H1 (cell line): ENCODE data around the gene CCNT2. TPM values are rescaled to one million over a fixed set of nuclear protein-coding genes. Genes with fewer than 3 reads are reported as not detected.

Source experiments
- CTCF ChIA-PET: fragments of 300-600 bp; sonication (Branson Sonifier 250); formaldehyde crosslinking; loops from one replicate; lab custom pipeline; 2021; ENCODE audit not compliant: partially characterized antibody; lab: Charles Lee
- POLR2A ChIA-PET: fragments of 300-600 bp; sonication (Branson Sonifier 250); formaldehyde crosslinking; loops from one replicate; lab custom pipeline; 2021; ENCODE audit warnings: inconsistent platforms; ENCODE audit not compliant: partially characterized antibody; lab: Charles Lee
- DNase-seq, 2 experiments: peaks; one replicate each; pipeline versions ENCODE4 v3.0.0 to v3.0.0-alpha.2; 2010 to 2022; ENCODE audit warnings: low spot score in 2 of 2, low read depth in 1 of 2, mixed read lengths in 1 of 2
- FAIRE-seq: peaks from 2 replicates; lab custom pipeline; 2011; peaks lifted over from hg19 to GRCh38; lab: Jason Lieb, UNC
- H2AFZ ChIP-seq: 2 replicates; pipeline ENCODE4 v1.8.1; 2012; ENCODE audit warnings: low read length, inconsistent platforms
- H2AK5ac ChIP-seq: 2 replicates; pipeline ENCODE4 v1.6.1; 2013; ENCODE audit warnings: low read depth, low read length
- H2BK120ac ChIP-seq: replicated peaks from 2 replicates; pipeline ENCODE3; 2013; ENCODE audit warnings: low read depth, low read length, inconsistent platforms
- H2BK12ac ChIP-seq: 2 replicates; pipeline ENCODE4 v1.6.1; 2013; ENCODE audit warnings: low read depth, low read length
- H2BK15ac ChIP-seq: 2 replicates; pipeline ENCODE4 v1.6.1; 2013; ENCODE audit warnings: low read length
- H2BK20ac ChIP-seq: 2 replicates; pipeline ENCODE4 v1.6.1; 2013; ENCODE audit warnings: low read length
- H2BK5ac ChIP-seq: 2 replicates; pipeline ENCODE4 v1.6.1; 2013; ENCODE audit warnings: low read depth, low read length
- H3K14ac ChIP-seq: 2 replicates; pipeline ENCODE4 v1.6.1; 2013; ENCODE audit warnings: inconsistent platforms; ENCODE audit not compliant: insufficient read length
- H3K18ac ChIP-seq: 2 replicates; pipeline ENCODE4 v1.6.1; 2013; ENCODE audit warnings: low read length; ENCODE audit errors: extremely low read depth
- H3K23ac ChIP-seq: 2 replicates; pipeline ENCODE4 v1.6.1; 2013; ENCODE audit warnings: inconsistent platforms; ENCODE audit not compliant: insufficient read length
- H3K23me2 ChIP-seq: 2 replicates; pipeline ENCODE4 v1.6.1; 2013; ENCODE audit warnings: low read depth, low read length
- H3K27ac ChIP-seq: 2 replicates; pipeline ENCODE4 v1.6.1; 2011; ENCODE audit warnings: low read depth, low read length, inconsistent platforms
- H3K27me3 ChIP-seq, 4 experiments: replicated peaks in 1 of 4; 1 replicate in 1 of 4; 2 replicates in 3 of 4; pipeline versions ENCODE4 v1.6.1 to v1.8.1; 2011 to 2013; ENCODE audit warnings: low read length in 3 of 4, mild to moderate bottlenecking in 3 of 4, inconsistent platforms in 2 of 4, mixed read lengths in 2 of 4, moderate library complexity in 1 of 4; ENCODE audit not compliant: control insufficient read depth in 3 of 4, insufficient read depth in 3 of 4; ENCODE audit errors: extremely low read depth in 1 of 4
- H3K36me3 ChIP-seq, 4 experiments: 2 replicates each; pipeline versions ENCODE4 v1.6.1 to v1.8.1; 2011 to 2013; ENCODE audit warnings: mild to moderate bottlenecking in 4 of 4, low read length in 3 of 4, moderate library complexity in 2 of 4, control low read depth in 1 of 4, inconsistent platforms in 1 of 4; ENCODE audit not compliant: insufficient read depth in 4 of 4, control insufficient read depth in 2 of 4
- H3K4ac ChIP-seq: replicated peaks from 2 replicates; pipeline ENCODE3; 2013; ENCODE audit warnings: low read length, low read depth, mixed read lengths, inconsistent platforms; ENCODE audit not compliant: insufficient read length
- H3K4me1 ChIP-seq, 4 experiments: replicated peaks in 1 of 4; 1 replicate in 1 of 4; 2 replicates in 3 of 4; pipeline versions ENCODE4 v1.6.1 to v1.8.1; 2011 to 2013; ENCODE audit warnings: low read length in 3 of 4, inconsistent platforms in 2 of 4, mixed read lengths in 1 of 4; ENCODE audit not compliant: insufficient read depth in 4 of 4, control insufficient read depth in 3 of 4
- H3K4me2 ChIP-seq, 2 experiments: 2 replicates each; pipeline versions ENCODE4 v1.6.1 to v1.8.1; 2011 to 2013; ENCODE audit warnings: low read depth in 2 of 2, low read length in 2 of 2, control low read depth in 1 of 2, inconsistent platforms in 1 of 2, mild to moderate bottlenecking in 1 of 2; ENCODE audit not compliant: insufficient read depth in 1 of 2
- H3K4me3 ChIP-seq, 4 experiments: fragments of 200-600, 300-600 bp in 1 of 4; sonication (generic), shearing (Covaris generic), sonication (Bioruptor Twin) in 1 of 4; 2 replicates each; pipeline versions ENCODE4 v1.5.1 to v1.8.1; 2011 to 2016; ENCODE audit warnings: low read length in 4 of 4, low read depth in 3 of 4, control low read depth in 2 of 4, inconsistent platforms in 2 of 4, mild to moderate bottlenecking in 2 of 4, mixed read lengths in 1 of 4, moderate library complexity in 1 of 4; ENCODE audit not compliant: insufficient read depth in 2 of 4; ENCODE audit errors: extremely low read depth in 1 of 4
- H3K56ac ChIP-seq: replicated peaks from 2 replicates; pipeline ENCODE3; 2013; ENCODE audit warnings: low read depth, mild to moderate bottlenecking, mixed read lengths, low read length, inconsistent platforms; ENCODE audit not compliant: insufficient read length
- H3K79me1 ChIP-seq: 2 replicates; pipeline ENCODE4 v1.6.1; 2013; ENCODE audit warnings: low read depth, low read length, control low read depth
- H3K79me2 ChIP-seq, 2 experiments: 2 replicates each; pipeline versions ENCODE4 v1.6.1 to v1.8.1; 2012 to 2013; ENCODE audit warnings: low read length in 2 of 2, mild to moderate bottlenecking in 2 of 2, inconsistent platforms in 1 of 2; ENCODE audit not compliant: insufficient read depth in 2 of 2, control insufficient read depth in 1 of 2
- H3K9ac ChIP-seq, 4 experiments: replicated peaks in 1 of 4; 1 replicate in 1 of 4; 2 replicates in 3 of 4; pipeline versions ENCODE4 v1.6.1 to v1.8.1; 2011 to 2013; ENCODE audit warnings: low read depth in 3 of 4, low read length in 3 of 4, control low read depth in 2 of 4, mild to moderate bottlenecking in 2 of 4, moderate library complexity in 2 of 4, inconsistent platforms in 1 of 4; ENCODE audit errors: extremely low read depth in 1 of 4
- H3K9me3 ChIP-seq, 2 experiments: 2 replicates each; pipeline versions ENCODE4 v1.6.1 to v1.8.1; 2012 to 2013; ENCODE audit warnings: mild to moderate bottlenecking in 2 of 2, moderate library complexity in 2 of 2, control low read depth in 1 of 2, inconsistent platforms in 1 of 2, low read depth in 1 of 2, low read length in 1 of 2, mixed read lengths in 1 of 2; ENCODE audit not compliant: insufficient read depth in 2 of 2
- H4K20me1 ChIP-seq, 2 experiments: replicated peaks in 1 of 2; 2 replicates each; pipeline versions ENCODE3 to v1.8.1; 2011 to 2013; ENCODE audit warnings: inconsistent platforms in 2 of 2, low read length in 2 of 2, mild to moderate bottlenecking in 1 of 2; ENCODE audit not compliant: insufficient read depth in 2 of 2, control insufficient read depth in 1 of 2
- H4K5ac ChIP-seq: 2 replicates; pipeline ENCODE4 v1.6.1; 2013; ENCODE audit warnings: low read length, low read depth, mixed read lengths, inconsistent platforms; ENCODE audit not compliant: insufficient read length
- H4K8ac ChIP-seq: 2 replicates; pipeline ENCODE4 v1.8.0; 2013; ENCODE audit warnings: mild to moderate bottlenecking, moderate library complexity, low read length, inconsistent platforms; ENCODE audit not compliant: insufficient read depth; ENCODE audit errors: extremely low read depth
- H4K91ac ChIP-seq: replicated peaks from 2 replicates; pipeline ENCODE3; 2013; ENCODE audit warnings: low read length, mixed read lengths, inconsistent platforms; ENCODE audit not compliant: insufficient read length
- CEBPB ChIP-seq: IDR thresholded peaks from 2 replicates; pipeline ENCODE4 v1.6.1; 2012; ENCODE audit warnings: low read depth, low read length
- CREB1 ChIP-seq: IDR thresholded peaks from 2 replicates; pipeline ENCODE4 v1.6.1; 2012; ENCODE audit warnings: inconsistent platforms
- EGR1 ChIP-seq: IDR thresholded peaks from 2 replicates; pipeline ENCODE4 v1.6.1; 2011; ENCODE audit warnings: low read depth, low read length, borderline replicate concordance
- EP300 ChIP-seq, 2 experiments: IDR thresholded peaks; 1 replicate in 1 of 2; 2 replicates in 1 of 2; pipeline ENCODE4 v1.6.1; 2011 to 2012; ENCODE audit warnings: low read depth in 2 of 2, low read length in 2 of 2, mild to moderate bottlenecking in 2 of 2, borderline replicate concordance in 1 of 2, inconsistent platforms in 1 of 2, moderate library complexity in 1 of 2
- KDM1A ChIP-seq: fragments of 200-600, 300-600 bp; sonication (generic); IDR thresholded peaks from 2 replicates; pipeline ENCODE4 v1.7.1; 2016; ENCODE audit warnings: mild to moderate bottlenecking, low read length, borderline replicate concordance
- KDM4A ChIP-seq: IDR thresholded peaks from one replicate; pipeline ENCODE4 v1.7.1; 2012; ENCODE audit warnings: low read depth, mild to moderate bottlenecking, moderate library complexity, low read length, inconsistent platforms; ENCODE audit not compliant: severe bottlenecking
- KDM5A ChIP-seq: fragments of 200-600 bp; IDR thresholded peaks from 2 replicates; pipeline ENCODE4 v1.7.1; 2012; ENCODE audit warnings: mild to moderate bottlenecking, low read length, inconsistent platforms, mixed read lengths
- PHF8 ChIP-seq: fragments of 200-600 bp; sonication (generic); conservative IDR thresholded peaks from 2 replicates; pipeline ENCODE4 v1.7.1; 2012; ENCODE audit warnings: low read depth, mild to moderate bottlenecking, inconsistent platforms, low read length, moderate library complexity
- POLR2AphosphoS5 ChIP-seq: IDR thresholded peaks from 2 replicates; pipeline ENCODE4 v1.6.1; 2011; ENCODE audit warnings: low read depth, low read length
- SIRT6 ChIP-seq: IDR thresholded peaks from one replicate; pipeline ENCODE4 v1.7.1; 2012; ENCODE audit warnings: low read length, inconsistent platforms
- SP2 ChIP-seq: IDR thresholded peaks from 2 replicates; pipeline ENCODE4 v1.6.1; 2012; ENCODE audit warnings: mild to moderate bottlenecking, low read length, inconsistent platforms
- TAF7 ChIP-seq: optimal IDR thresholded peaks from 2 replicates; pipeline ENCODE3; 2011; ENCODE audit warnings: low read depth, mild to moderate bottlenecking, inconsistent platforms, low read length, moderate library complexity, borderline replicate concordance
- TEAD4 ChIP-seq: IDR thresholded peaks from 2 replicates; pipeline ENCODE4 v1.6.1; 2012; ENCODE audit warnings: low read depth, low read length, inconsistent platforms, mixed read lengths
- WGBS, 2 experiments: shearing (Covaris generic) in 1 of 2; methylation state at CpG; one replicate each; pipeline versions ENCODE4 v1.1.6 to v1.1.7; 2013 to 2015; ENCODE audit warnings: low lambda C conversion rate in 2 of 2, mixed read lengths in 2 of 2, inconsistent platforms in 1 of 2, low coverage in 1 of 2, missing lambda C conversion rate in 1 of 2; ENCODE audit not compliant: insufficient replicate concordance in 2 of 2, insufficient coverage in 1 of 2, insufficient read length in 1 of 2; ENCODE audit errors: extremely low coverage in 1 of 2, missing lambda C conversion rate in 1 of 2; 5-methylcytosine and 5-hydroxymethylcytosine counted together
- polyA plus RNA-seq, 7 experiments: library from polyadenylated mRNA; depleted of rRNA in 3 of 7; stranded (reverse) in 5 of 7; unstranded in 2 of 7; fragments of >200 nt in 5 of 7; fragments of 200-250 nt in 2 of 7; gene quantifications; 1 replicate in 5 of 7; 2 replicates in 1 of 7; 4 replicates in 1 of 7; pipeline versions ENCODE4 v1.2.1 to v1.2.3, GENCODE V29; 2011 to 2013; ENCODE audit warnings: missing spikeins in 2 of 7, mixed read lengths in 2 of 7
- total RNA-seq: library from RNA; stranded (reverse); fragmentation: NEBNext Ultra II Directional; extraction: Animal tissue kit (Norgen Biotek cat#: 25700); gene quantifications from 2 replicates; pipeline ENCODE4 v1.2.1, GENCODE V29; 2021
- TF ChIP-seq, protein P1 (sequence below): IDR thresholded peaks from 2 replicates; pipeline ENCODE4 v1.6.1; 2012; ENCODE audit warnings: inconsistent platforms

CCNT2 gene
- total and polyA plus RNA-seq, 2 of the 8 experiments (the other 6 are each of a cell fraction or from before 2014, with no cell fraction given): 13.0 to 39.7 TPM

GRCh38 chr2:134976074-134976702, 57.6 kb downstream of the CCNT2 start:
- Histone ChIP-seq H3K23ac (no peak overlapping the region), H2BK120ac (no peak overlapping the region), H3K9ac (no peak overlapping the region), H3K27me3 (no peaks in the 10 kb centered on the region), H4K91ac (no peak overlapping the region), H3K18ac (no peak overlapping the region), H3K4me1 (no peaks in the 10 kb centered on the region), H2BK5ac (no peak overlapping the region), H2AK5ac (no peak overlapping the region), H3K4ac (no peak overlapping the region), H4K8ac (peak overlapping the region; percentile 51; the same call in 1 of the 2 replicates), H3K9me3 (no peaks in the 10 kb centered on the region; a peak in 2 of 4 replicates), H3K14ac (no peak overlapping the region), H2BK12ac (no peak overlapping the region), H3K36me3 (no peaks in the 10 kb centered on the region), H2BK20ac (no peak overlapping the region), H3K23me2 (no peaks in the 10 kb centered on the region), H3K27ac (no peak overlapping the region), H2BK15ac (no peak overlapping the region), H4K5ac (no peak overlapping the region), H3K4me3 (no peak overlapping the region), H3K4me2 (no peak overlapping the region), H3K79me1 (no peaks in the 10 kb centered on the region), H3K79me2 (no peaks in the 10 kb centered on the region), H2AFZ (peak overlapping the region; percentile 39; the same call in 1 of the 2 replicates), H3K56ac (no peak overlapping the region), H4K20me1 (no peaks in the 10 kb centered on the region)
- 83% methylated on average over 3 of the region's 3 CpGs; no CpG with 5 or more reads in 1 of the 2 experiments for WGBS, 2 experiments
- FAIRE-seq: no peak
- TF ChIP-seq CEBPB (no peak), TEAD4 (no peak), SIRT6 (no peak), SP2 (no peak), TAF7 (no peak), PHF8 (no peak), KDM1A (no peak), EP300 (IDR thresholded peaks at IDR 0.05; ENCODE audit: borderline replicate concordance in 1 of 2, low read depth in 2 of 2, low read length in 2 of 2) (no peak), EGR1 (no peak), CREB1 (no peak), KDM5A (no peak), POLR2AphosphoS5 (no peak), KDM4A (no peak)
- TF ChIP-seq, protein P1, sequence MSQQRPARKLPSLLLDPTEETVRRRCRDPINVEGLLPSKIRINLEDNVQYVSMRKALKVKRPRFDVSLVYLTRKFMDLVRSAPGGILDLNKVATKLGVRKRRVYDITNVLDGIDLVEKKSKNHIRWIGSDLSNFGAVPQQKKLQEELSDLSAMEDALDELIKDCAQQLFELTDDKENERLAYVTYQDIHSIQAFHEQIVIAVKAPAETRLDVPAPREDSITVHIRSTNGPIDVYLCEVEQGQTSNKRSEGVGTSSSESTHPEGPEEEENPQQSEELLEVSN: no peak
- ChIA-PET CTCF (interaction anchor here (0.6 to 2.8 kb wide), 3 partner anchors 13 to 65 kb away, joined by 3 to 14 read pairs (median 3); no protein-coding TSS in a partner anchor), POLR2A (no interaction called here)
- no peak for DNase-seq
